Brain microvascular endothelial cell (primary cell): ENCODE measurements around the gene DNAL4.

Experiments
- DNase-seq: peaks from one replicate; pipeline ENCODE4 v3.0.0-alpha.2; 2020
- H3K27ac ChIP-seq: fragments of 250-450 bp; sonication (Bioruptor Pico); 2 replicates; pipeline ENCODE4 v1.5.1; 2020; ENCODE audit warnings: mild to moderate bottlenecking, moderate library complexity
- H3K27me3 ChIP-seq: fragments of 250-450 bp; sonication (Bioruptor Pico); replicated peaks from 2 replicates; pipeline ENCODE4 v1.5.1; 2020; ENCODE audit warnings: mild to moderate bottlenecking
- H3K36me3 ChIP-seq: fragments of 250-450 bp; sonication (Bioruptor Pico); replicated peaks from 2 replicates; pipeline ENCODE4 v1.5.1; 2020; ENCODE audit warnings: mild to moderate bottlenecking
- H3K4me3 ChIP-seq: 2 replicates; pipeline ENCODE4 v1.5.1; 2011; ENCODE audit warnings: low read depth, mild to moderate bottlenecking, control low read depth, low read length, moderate library complexity
- in situ Hi-C: cut with HindIII; loops from 2 replicates; pipeline ENCODE4 v1.10.0; 2017; ENCODE audit warnings: low sequenced_read_pairs, low pct_ligation_motif_present
- TF ChIP-seq, protein P1 (sequence below): IDR thresholded peaks from 2 replicates; pipeline ENCODE4 v1.5.1; 2011; ENCODE audit warnings: low read depth, mild to moderate bottlenecking, moderate library complexity, low read length, control low read depth, inconsistent platforms; ENCODE audit errors: missing control alignments

Gene DNAL4

DNA sequence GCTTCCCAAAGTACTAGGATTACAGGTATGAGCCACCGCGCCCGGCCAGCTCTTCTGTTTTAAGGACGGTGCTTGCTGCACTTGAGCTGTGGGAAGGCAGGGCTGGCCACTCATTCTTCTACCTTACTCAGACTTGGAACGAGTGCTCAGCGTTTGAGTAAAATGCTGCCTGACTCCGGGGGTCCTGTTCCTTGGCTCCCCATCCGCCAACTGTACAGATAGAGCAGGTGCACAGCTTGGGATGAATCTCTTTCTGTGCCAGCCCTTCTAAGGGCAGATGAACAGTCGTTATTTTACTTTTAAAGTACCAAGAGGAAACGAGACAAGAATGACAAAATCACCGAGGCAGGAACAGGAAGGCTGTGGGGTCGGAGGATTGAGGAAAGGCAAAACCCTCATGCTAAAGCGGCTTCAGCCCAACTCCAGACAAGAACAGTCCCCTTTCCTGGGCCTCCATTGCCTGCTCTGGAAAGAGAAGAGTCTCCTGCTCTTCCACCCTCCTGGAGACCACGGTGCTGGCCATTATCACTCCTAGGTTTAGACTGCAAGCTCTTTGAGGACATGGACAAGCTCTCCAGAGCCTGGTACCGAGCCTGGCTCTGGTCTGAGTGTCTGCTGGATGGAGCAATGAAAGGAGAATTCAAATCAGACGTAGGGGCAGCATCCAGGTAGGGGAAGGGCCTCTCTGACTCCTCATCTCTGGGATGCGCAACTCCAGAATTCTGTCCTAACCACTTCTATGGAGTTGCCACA is 37.1 kb downstream of the DNAL4 start:
- Histone ChIP-seq H3K27ac (no peak overlapping the region), H3K27me3 (no peaks in the 10 kb centered on the region), H3K36me3 (peaks cover 5% of the 10 kb centered on the region), H3K4me3 (peak overlapping the region; percentile 66)
- in situ Hi-C loops = no loop called here
- TF ChIP-seq, protein P1, sequence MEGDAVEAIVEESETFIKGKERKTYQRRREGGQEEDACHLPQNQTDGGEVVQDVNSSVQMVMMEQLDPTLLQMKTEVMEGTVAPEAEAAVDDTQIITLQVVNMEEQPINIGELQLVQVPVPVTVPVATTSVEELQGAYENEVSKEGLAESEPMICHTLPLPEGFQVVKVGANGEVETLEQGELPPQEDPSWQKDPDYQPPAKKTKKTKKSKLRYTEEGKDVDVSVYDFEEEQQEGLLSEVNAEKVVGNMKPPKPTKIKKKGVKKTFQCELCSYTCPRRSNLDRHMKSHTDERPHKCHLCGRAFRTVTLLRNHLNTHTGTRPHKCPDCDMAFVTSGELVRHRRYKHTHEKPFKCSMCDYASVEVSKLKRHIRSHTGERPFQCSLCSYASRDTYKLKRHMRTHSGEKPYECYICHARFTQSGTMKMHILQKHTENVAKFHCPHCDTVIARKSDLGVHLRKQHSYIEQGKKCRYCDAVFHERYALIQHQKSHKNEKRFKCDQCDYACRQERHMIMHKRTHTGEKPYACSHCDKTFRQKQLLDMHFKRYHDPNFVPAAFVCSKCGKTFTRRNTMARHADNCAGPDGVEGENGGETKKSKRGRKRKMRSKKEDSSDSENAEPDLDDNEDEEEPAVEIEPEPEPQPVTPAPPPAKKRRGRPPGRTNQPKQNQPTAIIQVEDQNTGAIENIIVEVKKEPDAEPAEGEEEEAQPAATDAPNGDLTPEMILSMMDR = no peak
- no peak for DNase-seq

DNA sequence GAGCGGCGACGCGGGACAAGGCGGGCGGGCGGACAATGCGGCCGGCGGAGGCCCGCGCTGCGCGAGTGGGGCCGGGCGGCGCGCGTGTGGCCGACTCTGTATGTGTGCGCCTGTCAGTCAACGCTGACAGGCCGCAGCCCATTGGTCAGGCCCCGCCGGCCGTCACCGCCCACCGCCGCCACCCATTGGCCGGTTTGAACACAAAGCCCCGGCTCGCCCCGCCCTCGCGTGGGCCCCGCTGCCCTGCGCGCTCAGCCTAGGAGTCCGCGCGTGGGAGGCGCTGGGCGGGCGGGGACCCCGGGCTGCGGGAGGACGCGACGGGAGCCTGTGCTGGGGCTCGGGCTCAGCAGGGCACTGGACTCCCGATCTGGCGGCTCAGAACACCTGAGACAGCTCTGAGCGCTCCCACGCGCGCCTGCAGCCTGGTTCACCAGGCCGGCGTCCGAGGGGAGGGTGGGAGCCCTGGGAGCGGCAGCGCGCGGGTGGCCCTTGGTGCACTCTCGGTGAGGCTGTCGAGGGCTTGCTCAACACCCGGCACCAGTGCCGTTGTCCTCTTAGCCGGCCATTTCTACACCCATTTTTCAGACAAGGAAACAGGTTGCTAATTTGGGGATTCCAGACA is 37.9 kb downstream of the DNAL4 start, which contains the start of gene SUN2:
Gene SUN2, minus strand, starts transcription at position 88 of the 622 bp plus-strand sequence. CDS start 3,370 bp downstream, outside the sequence.
- TF ChIP-seq, protein P1 = no peak
- Histone ChIP-seq H3K27me3 (no peaks in the 10 kb centered on the region), H3K4me3 (peak within 1 kb of the TSS; percentile 66), H3K36me3 (peaks cover 9% of the 10 kb centered on the region), H3K27ac (peak within 1 kb of the TSS; percentile 59)
- in situ Hi-C loops = no loop called here
- DNase-seq = peak; percentile 76

DNA sequence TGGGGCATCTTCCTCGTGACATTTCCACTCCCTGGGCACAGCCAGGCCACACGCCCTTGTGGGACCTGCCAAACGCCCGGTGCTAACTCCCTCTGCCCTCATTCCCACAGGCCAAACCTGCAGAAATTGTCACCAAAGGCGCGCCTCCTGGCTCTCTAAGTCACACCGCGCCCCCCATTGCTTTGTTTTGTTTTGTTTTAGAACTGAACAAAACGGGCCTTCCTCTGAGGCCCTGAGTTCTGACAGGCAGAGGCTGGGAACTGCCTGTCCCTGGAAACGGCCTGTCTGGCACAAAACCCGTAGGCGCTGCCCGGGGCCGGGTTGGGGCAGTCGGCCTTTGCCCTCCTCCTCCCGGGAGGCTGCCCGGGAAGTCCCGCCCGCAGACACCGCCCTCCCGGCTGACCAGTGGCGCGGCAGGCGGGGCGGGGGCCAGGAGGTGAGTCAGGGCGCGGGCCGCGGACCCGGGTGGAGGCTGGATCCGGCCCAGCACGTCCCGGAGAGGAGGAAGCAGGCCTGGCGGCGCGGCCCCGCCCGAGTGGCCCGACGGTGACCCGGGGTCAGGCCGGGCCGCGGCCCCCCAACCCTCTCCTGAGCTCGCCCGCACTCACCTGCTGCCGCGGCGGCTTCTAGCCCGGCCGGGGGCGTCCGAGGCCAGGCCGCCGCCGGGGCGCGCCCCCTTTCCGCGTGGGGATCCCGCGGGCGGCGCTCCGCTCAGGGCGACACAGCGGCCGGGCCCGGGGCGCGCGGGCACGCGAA is 38.6 kb downstream of the DNAL4 start:
- peak; percentile 28 for DNase-seq
- peaks cover 15% of the 10 kb centered on the region for H3K36me3 ChIP-seq
- H3K27ac ChIP-seq = peak overlapping the region; percentile 59
- no peaks in the 10 kb centered on the region for H3K27me3 ChIP-seq
- TF ChIP-seq, protein P1 = no peak
- peak overlapping the region; percentile 66 for H3K4me3 ChIP-seq
- in situ Hi-C loops = no loop called here

DNA sequence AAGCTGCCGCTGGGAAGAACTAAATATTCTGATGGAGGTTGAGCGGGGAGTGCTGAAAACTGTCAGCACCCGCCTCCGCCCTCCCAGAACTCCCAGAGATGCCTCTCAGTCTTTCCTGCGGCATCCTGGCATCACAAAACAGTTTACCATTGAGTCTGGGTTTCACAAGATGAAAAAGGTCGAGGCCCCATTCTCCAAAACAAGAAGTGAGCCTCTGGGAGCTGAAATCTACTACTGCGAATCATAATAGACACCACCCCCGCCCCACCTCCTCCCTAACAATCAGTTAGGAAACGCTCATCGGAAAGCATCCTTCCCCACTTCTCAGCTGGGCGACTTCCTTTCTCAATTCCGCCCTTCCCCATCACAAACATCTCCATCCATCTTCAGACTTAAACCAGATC is 39.2 kb downstream of the DNAL4 start:
- Histone ChIP-seq H3K27ac (peak overlapping the region; percentile 59), H3K4me3 (peak overlapping the region; percentile 66), H3K36me3 (peaks cover 21% of the 10 kb centered on the region), H3K27me3 (no peaks in the 10 kb centered on the region)
- TF ChIP-seq, protein P1 = no peak
- in situ Hi-C loops = no loop called here
- DNase-seq = no peak

DNA sequence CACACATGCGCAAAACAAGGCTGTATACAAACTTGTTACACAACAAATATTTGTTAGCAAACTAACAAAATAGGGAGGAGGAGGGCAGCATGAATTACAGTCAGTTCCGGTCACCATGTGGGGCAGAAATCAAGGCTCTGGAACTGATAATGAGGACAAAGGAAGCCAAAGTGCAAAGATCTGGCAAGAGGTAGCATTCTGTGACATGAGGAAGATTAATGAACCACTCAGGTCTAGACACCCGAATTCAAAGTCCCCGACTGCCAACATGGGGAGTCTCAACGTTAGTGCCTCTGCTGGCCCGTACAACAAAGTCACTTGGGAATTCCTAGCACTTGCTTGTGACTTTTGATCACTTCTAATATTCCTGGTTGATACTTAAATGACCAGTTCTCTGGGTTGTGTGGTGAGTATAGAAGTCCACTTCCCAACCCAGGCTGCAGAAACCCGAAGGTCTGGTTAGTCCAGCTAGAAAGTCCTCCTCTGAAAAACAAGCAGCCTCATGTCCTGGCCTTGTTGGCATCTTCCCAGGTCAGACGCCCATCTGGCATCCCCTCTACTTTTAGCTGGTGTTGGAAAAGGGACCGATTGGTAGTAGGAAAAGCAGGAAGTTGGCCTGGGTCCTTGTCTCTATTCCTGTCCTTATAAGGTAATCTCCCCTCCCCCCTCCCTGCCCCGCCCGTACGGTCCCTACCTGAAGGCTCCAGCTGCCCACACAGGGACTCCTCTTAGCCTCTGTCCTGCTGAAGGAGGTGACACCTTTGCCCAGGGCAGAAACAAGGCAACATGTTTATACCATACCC is 39.8 kb downstream of the DNAL4 start:
- TF ChIP-seq, protein P1 = no peak
- Histone ChIP-seq H3K4me3 (peak overlapping the region; percentile 66), H3K27me3 (no peaks in the 10 kb centered on the region), H3K36me3 (peaks cover 27% of the 10 kb centered on the region), H3K27ac (no peak overlapping the region)
- in situ Hi-C loops = no loop called here
- no peak for DNase-seq
